Measurements from ENCODE around the gene LRRC32. TPM values are rescaled to one million over a fixed set of nuclear protein-coding genes. Genes with fewer than 3 reads are reported as not detected.

The LRRC32 gene
- total RNA-seq, 1 donor from 2014 or later = 136 TPM

DNA sequence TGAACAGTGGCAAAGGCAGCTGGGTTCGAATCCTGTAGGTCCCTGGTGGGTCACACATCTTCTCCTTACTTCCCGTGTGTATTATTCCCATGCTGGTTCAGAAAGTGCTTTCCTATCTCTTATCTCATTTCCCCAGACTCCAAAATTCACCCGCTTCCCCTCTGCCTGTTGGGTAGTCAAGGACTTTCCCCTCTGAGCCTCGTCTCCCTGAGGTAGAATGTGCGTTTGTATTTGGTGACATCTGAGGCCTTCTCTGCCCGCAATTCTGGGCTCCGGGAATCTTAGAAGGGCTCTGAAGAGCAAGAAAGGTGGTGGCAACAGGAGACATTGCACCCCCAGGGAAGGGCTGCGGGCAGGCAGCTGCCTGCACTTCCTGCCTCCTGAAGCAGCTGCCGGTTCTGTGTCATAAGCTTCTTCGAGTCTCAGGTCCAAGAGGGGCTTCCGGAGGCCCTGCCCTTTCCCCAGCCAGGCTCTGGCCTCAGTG is 5.9 kb downstream of the LRRC32 start:
- DNase-seq (ENCODE audit: low spot score) = peak; percentile 86

- peak; percentile 16 for DNase-seq (ENCODE audit: low spot score)
Measured at GRCh38 chr11:76663912-76664440, 6.6 kb downstream of the LRRC32 start.

GRCh38 chr11:76663486-76663810 is 7.1 kb downstream of the LRRC32 start:
- DNase-seq (ENCODE audit: low spot score) = peak; percentile 82

DNA sequence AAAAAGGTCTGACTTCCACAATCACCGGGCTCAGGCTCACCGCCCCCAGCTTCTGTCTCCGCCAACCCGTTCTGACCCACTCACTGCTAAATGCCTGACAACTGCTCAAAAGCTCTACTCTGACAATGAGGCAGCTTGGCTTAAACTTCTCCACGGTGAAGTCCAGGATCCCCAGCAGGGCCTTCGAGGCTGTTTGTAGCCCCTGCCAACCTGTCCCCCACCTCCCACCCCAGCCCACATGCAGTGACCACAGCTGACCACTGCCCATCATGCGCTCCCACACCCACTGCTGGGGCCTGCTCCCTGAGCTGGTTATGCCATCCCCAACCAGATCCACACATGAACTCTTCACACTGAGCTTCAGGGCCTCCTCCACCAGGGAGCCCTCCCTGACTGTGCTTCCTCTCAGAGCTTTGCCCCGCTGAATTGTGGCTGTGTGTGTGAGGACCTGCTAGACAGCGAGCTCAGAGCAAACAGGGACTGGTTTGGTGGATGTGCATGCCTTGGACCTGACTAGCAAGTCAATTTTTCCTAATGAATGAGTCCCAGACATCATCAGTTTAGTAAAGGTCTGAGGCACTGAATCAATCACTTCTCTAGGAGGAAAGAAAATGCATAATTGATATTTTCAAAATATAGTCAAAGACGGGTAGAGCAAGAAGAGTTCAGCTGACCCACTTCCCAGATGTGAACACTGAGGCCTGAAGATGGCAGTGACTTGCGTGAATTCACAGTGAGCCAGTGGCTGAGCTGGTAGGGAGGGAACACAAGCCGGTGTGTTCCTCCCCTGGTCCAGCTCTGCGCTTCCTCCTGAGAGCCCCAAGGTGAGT is 7.7 kb downstream of the LRRC32 start:
- peak; percentile 76 for DNase-seq (ENCODE audit: low spot score)

DNA sequence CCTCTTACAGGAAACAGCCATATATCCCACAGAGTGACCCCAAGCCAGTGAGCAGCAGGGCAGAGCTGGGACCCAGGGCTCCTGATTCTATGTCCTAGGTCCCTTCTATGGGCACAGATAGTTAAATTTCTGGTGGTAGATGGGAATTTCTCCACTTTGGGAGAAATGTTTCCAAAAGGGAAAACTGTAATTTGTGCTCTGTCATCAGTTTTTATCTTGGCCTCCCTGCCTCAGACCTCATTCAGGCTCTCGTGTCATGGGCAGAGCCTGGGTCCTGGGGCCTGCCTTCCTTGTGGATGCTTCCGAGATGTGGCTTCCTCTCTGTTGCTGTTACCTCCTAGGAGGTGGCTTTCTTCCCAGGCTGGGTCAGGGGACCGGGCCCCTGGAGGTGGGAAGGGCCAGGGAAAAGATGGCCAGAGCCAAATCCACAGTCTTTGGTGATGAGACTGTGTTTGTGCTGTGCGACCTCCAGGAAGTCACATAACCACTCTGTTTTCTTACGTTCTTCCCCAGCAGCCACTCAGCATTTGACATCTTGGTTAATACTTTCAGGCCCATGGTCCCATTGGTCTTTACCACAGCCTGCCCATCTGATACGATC is 8.6 kb downstream of the LRRC32 start:
- DNase-seq (ENCODE audit: low spot score) = peak; percentile 51

DNA sequence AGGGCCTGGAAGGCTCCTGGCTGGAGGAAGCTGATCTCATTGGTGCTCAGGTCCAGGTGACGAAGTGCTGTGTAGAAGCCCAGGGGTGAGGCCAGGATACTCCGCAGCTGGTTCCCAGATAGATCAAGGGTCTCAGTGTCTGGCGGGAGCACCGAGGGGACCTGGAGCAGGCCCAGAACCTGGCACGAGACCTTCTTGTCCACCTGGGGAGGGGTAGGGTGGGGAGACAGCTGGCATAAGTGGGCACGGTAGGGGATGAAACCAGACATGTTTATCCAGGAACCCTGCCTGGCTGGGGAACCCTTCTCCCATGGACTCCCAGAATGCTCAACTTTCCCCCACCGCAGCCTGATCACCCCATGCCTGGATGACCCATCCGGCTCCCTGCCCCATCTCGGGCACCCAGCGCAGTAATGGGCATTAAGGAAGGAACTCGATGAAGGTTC is 9.2 kb downstream of the LRRC32 start:
- peak; percentile 85 for DNase-seq (ENCODE audit: low spot score)

- DNase-seq (ENCODE audit: low spot score) = peak; percentile 88
Measured at GRCh38 chr11:76660533-76661305, 9.8 kb downstream of the LRRC32 start.

GRCh38 chr11:76659672-76660532 is 10.6 kb downstream of the LRRC32 start:
- DNase-seq (ENCODE audit: low spot score) = peak; percentile 88

DNA sequence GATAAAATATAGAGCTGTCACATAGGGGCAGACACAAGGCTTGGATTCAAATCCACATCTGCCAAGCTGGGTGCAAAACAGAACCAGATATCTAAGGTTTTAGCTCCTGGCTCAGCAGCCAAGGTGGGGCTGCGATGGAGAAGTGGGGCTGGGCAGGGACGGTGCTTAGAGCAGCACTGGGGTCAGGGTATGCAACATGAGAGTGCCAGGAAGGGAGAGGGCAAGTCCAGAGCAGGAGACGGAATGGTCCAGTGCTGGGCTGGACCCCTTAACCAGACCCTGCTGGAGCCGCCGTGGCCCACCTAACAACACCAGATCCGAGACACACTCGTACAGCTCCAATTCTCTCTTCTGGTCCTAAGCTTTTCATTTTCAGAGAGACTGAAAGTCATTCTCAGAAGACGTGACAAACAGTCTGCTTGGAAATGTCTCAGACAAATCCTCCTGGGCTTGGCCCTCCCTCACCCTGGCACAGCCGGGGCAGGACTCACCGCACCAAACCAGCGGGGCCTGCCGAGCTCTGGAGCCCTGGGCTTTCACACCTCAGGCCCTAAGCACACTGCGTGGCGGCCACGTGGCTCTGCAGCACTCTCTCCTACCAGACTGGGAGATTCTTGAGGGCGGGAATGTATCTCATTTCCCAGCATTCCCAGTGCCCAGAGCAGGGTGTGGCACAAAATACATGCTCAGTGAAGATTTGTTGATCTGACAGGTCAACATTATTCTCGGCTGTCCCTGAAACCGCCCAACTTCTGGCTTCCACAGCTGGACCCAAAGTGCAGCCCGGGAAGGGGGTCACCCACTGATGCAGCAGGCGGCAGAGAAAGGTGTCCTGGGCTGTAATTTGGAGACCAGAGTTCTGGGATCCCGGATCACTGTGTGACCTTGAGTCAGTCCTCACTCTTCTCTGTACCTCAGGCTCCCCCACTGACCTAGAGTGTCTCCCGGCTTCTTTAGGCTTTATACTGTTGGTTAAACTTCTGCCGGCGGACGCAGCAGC is 11.6 kb downstream of the LRRC32 start:
- peak; percentile 73 for DNase-seq (ENCODE audit: low spot score)

DNA sequence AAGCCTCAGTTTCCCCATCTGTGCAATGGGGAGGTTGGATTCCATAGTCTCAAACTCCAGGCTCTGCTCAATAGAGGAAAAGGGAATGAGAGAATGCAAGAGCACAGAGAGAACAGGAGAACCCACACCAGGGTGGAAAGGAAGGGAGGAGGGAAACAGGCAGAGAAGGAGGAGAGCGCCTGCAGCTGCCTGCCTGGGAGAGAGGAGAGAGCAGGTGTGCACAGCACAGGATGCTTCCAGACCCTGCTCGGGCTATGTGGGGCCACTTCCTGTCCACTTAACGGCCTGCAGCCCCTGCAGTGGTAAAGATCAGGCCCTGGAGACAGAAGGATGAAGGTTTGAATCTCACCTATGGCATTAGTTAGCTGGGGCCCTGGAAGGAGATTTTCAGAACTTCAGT is 12.3 kb downstream of the LRRC32 start:
- peak; percentile 71 for DNase-seq (ENCODE audit: low spot score)

DNA sequence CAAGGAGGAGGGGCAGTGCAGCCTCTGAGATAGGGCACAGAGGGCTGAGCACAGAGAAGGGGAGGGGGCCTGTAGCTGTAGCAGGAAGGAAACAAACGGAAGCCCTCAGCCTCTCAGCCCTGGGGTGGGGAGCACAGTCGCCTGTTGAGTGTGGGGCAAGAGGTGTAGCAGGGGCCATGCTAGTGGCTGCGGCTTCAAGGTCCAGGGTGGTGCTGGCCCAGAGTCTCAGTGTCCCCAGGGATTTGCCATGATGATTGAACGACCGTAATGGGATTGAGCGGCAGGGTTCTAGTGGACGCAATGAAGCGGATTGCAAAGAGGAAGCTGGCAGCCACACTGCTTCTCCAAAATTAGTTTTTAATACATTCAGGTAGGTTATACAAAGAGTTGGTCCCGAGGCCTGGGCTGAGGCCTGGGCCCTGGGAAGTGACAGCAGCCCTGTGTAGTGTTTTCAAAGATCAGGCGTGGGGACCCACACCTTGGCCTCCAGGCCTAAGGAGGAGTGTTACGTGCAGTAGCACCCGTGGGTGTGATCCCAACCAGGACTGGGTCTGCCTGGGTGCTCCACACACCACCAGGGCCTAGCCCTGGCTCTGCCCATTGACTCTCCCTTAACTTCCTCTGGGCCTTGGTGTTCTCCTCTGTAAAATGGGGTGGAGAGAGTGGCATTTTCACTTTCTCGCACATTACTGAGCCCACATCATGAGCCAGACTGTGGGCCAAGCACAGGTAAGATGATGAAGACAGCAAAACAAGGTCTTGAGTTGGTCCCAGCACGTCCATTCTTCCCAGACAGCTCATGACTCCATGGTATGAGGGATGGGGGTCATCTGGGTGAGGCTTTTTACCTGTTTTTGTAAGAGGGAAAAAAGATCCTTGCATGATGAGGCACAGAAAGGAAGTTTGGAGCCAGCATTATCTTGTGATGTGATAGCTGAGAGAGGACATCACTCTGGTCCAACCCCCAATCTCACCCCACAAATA is 13.1 kb downstream of the LRRC32 start:
- DNase-seq (ENCODE audit: low spot score) = peak; percentile 83

GRCh38 chr11:76656571-76657081 is 13.9 kb downstream of the LRRC32 start:
- peak; percentile 72 for DNase-seq (ENCODE audit: low spot score)

DNA sequence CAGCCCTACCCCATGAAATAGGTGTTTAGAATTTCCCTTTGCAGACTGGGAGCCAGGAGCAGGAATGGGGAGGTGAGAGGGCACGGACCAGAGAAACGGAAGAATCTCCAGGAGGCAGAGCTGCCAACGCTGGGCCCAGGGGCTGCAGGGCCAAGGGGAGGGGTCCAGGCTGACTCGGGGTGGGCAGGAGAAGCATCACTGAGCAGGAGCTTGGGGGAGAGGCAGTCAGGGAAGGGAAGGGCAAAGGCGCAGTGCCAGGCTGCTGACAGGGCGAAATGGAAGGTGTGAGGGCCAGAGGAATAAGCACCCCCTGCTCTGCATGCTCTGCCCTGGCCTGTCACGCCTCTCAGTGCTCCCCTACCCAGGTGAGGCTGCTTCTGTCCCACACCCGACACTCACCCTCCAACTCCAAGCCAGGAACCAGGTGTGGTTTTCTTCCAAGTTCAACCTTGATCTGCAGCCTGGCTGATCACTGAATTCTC is 14.5 kb downstream of the LRRC32 start:
- peak; percentile 81 for DNase-seq (ENCODE audit: low spot score)

DNA sequence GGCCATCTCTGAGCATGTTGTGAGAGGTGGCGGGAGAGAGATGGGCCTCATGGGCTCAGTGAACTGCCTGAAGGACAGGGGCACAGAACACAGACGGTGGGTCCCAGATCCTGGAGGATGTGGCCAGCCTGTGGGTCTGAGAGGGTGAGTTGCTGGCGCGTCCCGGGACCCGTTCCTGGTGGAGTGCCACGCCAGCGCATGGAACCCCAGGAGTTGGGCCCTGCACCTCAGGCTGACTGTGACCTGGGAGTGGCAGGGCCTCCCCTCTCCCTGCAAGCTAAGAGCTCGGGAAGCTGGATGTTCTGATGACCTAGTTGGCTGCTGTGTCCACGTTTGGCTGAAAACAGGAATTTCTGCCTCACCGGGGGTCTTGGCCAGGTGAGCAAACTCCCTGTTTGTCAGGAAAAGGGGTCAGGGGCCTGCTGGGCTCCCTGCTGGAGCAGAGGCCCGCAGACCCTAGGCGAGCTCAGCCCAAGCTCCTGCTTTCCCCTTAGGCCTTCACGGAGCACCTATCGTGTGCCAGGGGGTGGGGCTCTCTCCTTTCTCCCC is 15.0 kb downstream of the LRRC32 start:
- DNase-seq (ENCODE audit: low spot score) = peak; percentile 67

DNA sequence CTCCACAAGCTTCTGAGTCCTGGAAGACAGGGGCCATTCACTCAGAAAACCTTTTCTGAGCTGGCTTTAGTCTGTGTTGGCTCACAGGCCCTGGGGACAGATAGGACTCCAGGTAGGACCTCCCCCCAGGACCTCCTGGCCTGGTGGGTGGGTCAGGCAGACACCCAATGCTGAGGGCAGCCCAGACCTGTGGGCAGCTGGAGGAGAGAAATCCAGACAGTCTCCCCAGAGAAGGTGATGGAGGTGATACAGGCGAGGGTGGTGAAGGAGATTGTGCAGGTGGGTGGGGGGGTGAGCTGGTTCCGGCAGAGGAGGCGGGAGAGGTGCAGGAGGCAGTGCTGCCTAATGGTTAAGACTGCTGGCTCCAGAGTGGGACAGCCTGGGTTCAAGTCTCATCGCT is 15.6 kb downstream of the LRRC32 start:
- peak; percentile 88 for DNase-seq (ENCODE audit: low spot score)

- DNase-seq (ENCODE audit: low spot score) = peak; percentile 87
Measured at GRCh38 chr11:76654298-76654851, 16.2 kb downstream of the LRRC32 start.

- DNase-seq (ENCODE audit: low spot score) = peak; percentile 64
Measured at GRCh38 chr11:76653674-76654284, 16.8 kb downstream of the LRRC32 start.

Measured in mesenteric fat pad (tissue), 1 donor.